Ovary (tissue), 3 donors: ENCODE results near the gene SLAMF7.

Experiments
- CTCF ChIP-seq, 3 donors: fragments of 450-650 bp in 2 of 3; fragments of 200-600 bp in 1 of 3; IDR thresholded peaks; one replicate each; pipeline versions ENCODE4 v1.5.1 to v1.8.0; 2016 to 2022; ENCODE audit warnings: antibody characterized with exemption in 3 of 3, mild to moderate bottlenecking in 1 of 3
- EP300 ChIP-seq: sonication (generic); formaldehyde crosslinking; IDR thresholded peaks from one replicate; pipeline ENCODE4 v1.6.1; 2017; ENCODE audit warnings: antibody characterized with exemption
- POLR2A ChIP-seq: fragments of 450-650 bp; IDR thresholded peaks from one replicate; pipeline ENCODE4 v1.6.1; 2017; ENCODE audit warnings: antibody characterized with exemption, mild to moderate bottlenecking, moderate library complexity
- donor health status: DM: no; HTN: no; CAD: no.

GRCh38 chr1:160724465-160725242 is 14.4 kb upstream of the SLAMF7 start:
- TF ChIP-seq CTCF (IDR thresholded peaks at IDR 0.05) (no peak), EP300 (no peak), POLR2A (no peak)
